SK-N-SH treated with all-trans-retinoic acid at 6 μM for 48 hours (cell line): ENCODE results near the gene SH3GLB1.

Source experiments
- ATAC-seq: fragments of 200-7000 bp; cut with Tn5 transposase; 3 replicates; pipeline ENCODE4 v1.9.1; 2020; ENCODE audit warnings: mild to moderate bottlenecking, moderate library complexity
- ARNTL ChIP-seq: fragments of 450-650 bp; formaldehyde crosslinking; IDR thresholded peaks from 2 replicates; pipeline ENCODE4 v1.5.0; 2020; ENCODE audit warnings: low read depth, mild to moderate bottlenecking, moderate library complexity, borderline replicate concordance
- BACH2 ChIP-seq: fragments of 250-450 bp; sonication (Bioruptor Pico); IDR thresholded peaks from 2 replicates; pipeline ENCODE4 v1.9.0; 2021; ENCODE audit warnings: mild to moderate bottlenecking, borderline replicate concordance
- CREB5 ChIP-seq: fragments of 250-450 bp; sonication (Bioruptor Pico); IDR thresholded peaks from 2 replicates; pipeline ENCODE4 v1.5.1; 2020; ENCODE audit warnings: low read depth, mild to moderate bottlenecking, moderate library complexity
- CSDC2 ChIP-seq: fragments of 250-450 bp; sonication (Bioruptor Pico); IDR thresholded peaks from 2 replicates; pipeline ENCODE4 v1.5.0; 2020; ENCODE audit warnings: mild to moderate bottlenecking, moderate library complexity
- CSRNP3 ChIP-seq: fragments of 250-450 bp; sonication (Bioruptor Pico); IDR thresholded peaks from 2 replicates; pipeline ENCODE4 v1.5.1; 2021; ENCODE audit warnings: mild to moderate bottlenecking, moderate library complexity
- ESRRG ChIP-seq: fragments of 250-450 bp; sonication (Bioruptor Pico); IDR thresholded peaks from 2 replicates; pipeline ENCODE4 v1.6.1; 2021; ENCODE audit warnings: mild to moderate bottlenecking
- GLIS3 ChIP-seq: fragments of 250-450 bp; sonication (Bioruptor Pico); IDR thresholded peaks from 2 replicates; pipeline ENCODE4 v1.5.0; 2020; ENCODE audit warnings: mild to moderate bottlenecking, moderate library complexity
- ISL1 ChIP-seq: fragments of 250-450 bp; sonication (Bioruptor Pico); IDR thresholded peaks from 2 replicates; pipeline ENCODE4 v2.1.2; 2022; ENCODE audit warnings: mild to moderate bottlenecking, moderate library complexity
- OSR1 ChIP-seq: fragments of 250-450 bp; sonication (Bioruptor Pico); IDR thresholded peaks from 2 replicates; pipeline ENCODE4 v1.8.0; 2022; ENCODE audit warnings: moderate library complexity, mild to moderate bottlenecking, inconsistent platforms
- PATZ1 ChIP-seq: fragments of 250-450 bp; sonication (Bioruptor Pico); IDR thresholded peaks from 2 replicates; pipeline ENCODE4 v1.8.0; 2020; ENCODE audit warnings: mild to moderate bottlenecking, moderate library complexity, borderline replicate concordance
- PPARA ChIP-seq: fragments of 250-450 bp; sonication (Bioruptor Pico); IDR thresholded peaks from 2 replicates; pipeline ENCODE4 v1.5.0; 2020; ENCODE audit warnings: mild to moderate bottlenecking, borderline replicate concordance
- RARB ChIP-seq: fragments of 250-450 bp; sonication (Bioruptor Pico); IDR thresholded peaks from 2 replicates; pipeline ENCODE4 v1.8.0; 2021; ENCODE audit warnings: mild to moderate bottlenecking, moderate library complexity
- SNAI2 ChIP-seq: fragments of 250-450 bp; sonication (Bioruptor Pico); IDR thresholded peaks from 2 replicates; pipeline ENCODE4 v1.5.0; 2020; ENCODE audit warnings: mild to moderate bottlenecking, moderate library complexity
- TCF4 ChIP-seq: fragments of 250-450 bp; sonication (Bioruptor Pico); IDR thresholded peaks from 2 replicates; pipeline ENCODE4 v1.8.0; 2021; ENCODE audit warnings: mild to moderate bottlenecking, moderate library complexity, borderline replicate concordance
- TOX ChIP-seq: fragments of 250-450 bp; sonication (Bioruptor Pico); IDR thresholded peaks from 2 replicates; pipeline ENCODE4 v1.8.0; 2021; ENCODE audit warnings: mild to moderate bottlenecking, moderate library complexity, borderline replicate concordance
- ZC3H10 ChIP-seq: fragments of 250-450 bp; sonication (Bioruptor Pico); IDR thresholded peaks from 2 replicates; pipeline ENCODE4 v1.5.1; 2021; ENCODE audit warnings: mild to moderate bottlenecking, moderate library complexity
- ZFP3 ChIP-seq: fragments of 250-450 bp; sonication (Bioruptor Pico); IDR thresholded peaks from 2 replicates; pipeline ENCODE4 v1.5.0; 2020; ENCODE audit warnings: mild to moderate bottlenecking, moderate library complexity
- ZFP30 ChIP-seq: fragments of 450-650 bp; formaldehyde crosslinking; IDR thresholded peaks from 2 replicates; pipeline ENCODE4 v1.5.0; 2022; ENCODE audit warnings: mild to moderate bottlenecking, moderate library complexity
- ZNF565 ChIP-seq: fragments of 450-650 bp; formaldehyde crosslinking; conservative IDR thresholded peaks from 2 replicates; pipeline ENCODE4 v1.5.0; 2020; ENCODE audit warnings: low read depth, mild to moderate bottlenecking, moderate library complexity
- ZNF70 ChIP-seq: fragments of 450-650 bp; formaldehyde crosslinking; IDR thresholded peaks from 2 replicates; pipeline ENCODE4 v1.5.0; 2020; ENCODE audit warnings: mild to moderate bottlenecking, moderate library complexity
- ZNF8 ChIP-seq: fragments of 450-650 bp; formaldehyde crosslinking; IDR thresholded peaks from 2 replicates; pipeline ENCODE4 v1.5.0; 2020; ENCODE audit warnings: mild to moderate bottlenecking, moderate library complexity
- TF ChIP-seq, protein P1 (sequence below): fragments of 250-450 bp; sonication (Bioruptor Pico); IDR thresholded peaks from 2 replicates; pipeline ENCODE4 v1.5.0; 2020; ENCODE audit warnings: mild to moderate bottlenecking, moderate library complexity

The SH3GLB1 gene

DNA sequence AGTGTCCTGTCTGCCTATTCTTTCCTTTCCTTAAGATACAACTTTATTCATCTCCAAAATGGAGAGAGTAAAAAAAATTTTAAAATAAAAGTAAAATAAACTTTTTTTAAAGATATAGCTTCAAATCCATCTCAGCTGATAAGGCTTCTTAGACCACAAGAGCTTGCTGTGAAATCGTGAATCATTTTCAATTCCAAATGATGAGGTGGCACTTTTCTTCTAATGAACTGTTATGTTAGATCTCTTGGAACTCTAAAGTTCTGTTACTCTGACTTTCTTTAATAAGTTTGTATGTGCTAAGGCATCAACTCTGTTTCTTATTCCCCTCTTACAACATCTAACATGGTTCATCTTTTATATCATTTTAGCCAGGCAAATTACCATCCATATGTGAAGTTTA lies 4.5 kb downstream of the SH3GLB1 start:
- TF ChIP-seq RARB (CRISPR knock-in tag) (no peak), CSDC2 (CRISPR knock-in tag) (no peak), ZNF8 (CRISPR knock-in tag) (no peak), CREB5 (CRISPR knock-in tag) (no peak), ZFP30 (no peak), ZNF70 (CRISPR knock-in tag) (no peak), ZC3H10 (CRISPR knock-in tag) (no peak), TCF4 (CRISPR knock-in tag) (no peak), PATZ1 (CRISPR knock-in tag) (no peak), CSRNP3 (CRISPR knock-in tag) (no peak), PPARA (CRISPR knock-in tag) (no peak), ISL1 (no peak), GLIS3 (CRISPR knock-in tag) (no peak), ARNTL (no peak), ESRRG (CRISPR knock-in tag) (no peak), TOX (CRISPR knock-in tag) (no peak)
- TF ChIP-seq, protein P1, sequence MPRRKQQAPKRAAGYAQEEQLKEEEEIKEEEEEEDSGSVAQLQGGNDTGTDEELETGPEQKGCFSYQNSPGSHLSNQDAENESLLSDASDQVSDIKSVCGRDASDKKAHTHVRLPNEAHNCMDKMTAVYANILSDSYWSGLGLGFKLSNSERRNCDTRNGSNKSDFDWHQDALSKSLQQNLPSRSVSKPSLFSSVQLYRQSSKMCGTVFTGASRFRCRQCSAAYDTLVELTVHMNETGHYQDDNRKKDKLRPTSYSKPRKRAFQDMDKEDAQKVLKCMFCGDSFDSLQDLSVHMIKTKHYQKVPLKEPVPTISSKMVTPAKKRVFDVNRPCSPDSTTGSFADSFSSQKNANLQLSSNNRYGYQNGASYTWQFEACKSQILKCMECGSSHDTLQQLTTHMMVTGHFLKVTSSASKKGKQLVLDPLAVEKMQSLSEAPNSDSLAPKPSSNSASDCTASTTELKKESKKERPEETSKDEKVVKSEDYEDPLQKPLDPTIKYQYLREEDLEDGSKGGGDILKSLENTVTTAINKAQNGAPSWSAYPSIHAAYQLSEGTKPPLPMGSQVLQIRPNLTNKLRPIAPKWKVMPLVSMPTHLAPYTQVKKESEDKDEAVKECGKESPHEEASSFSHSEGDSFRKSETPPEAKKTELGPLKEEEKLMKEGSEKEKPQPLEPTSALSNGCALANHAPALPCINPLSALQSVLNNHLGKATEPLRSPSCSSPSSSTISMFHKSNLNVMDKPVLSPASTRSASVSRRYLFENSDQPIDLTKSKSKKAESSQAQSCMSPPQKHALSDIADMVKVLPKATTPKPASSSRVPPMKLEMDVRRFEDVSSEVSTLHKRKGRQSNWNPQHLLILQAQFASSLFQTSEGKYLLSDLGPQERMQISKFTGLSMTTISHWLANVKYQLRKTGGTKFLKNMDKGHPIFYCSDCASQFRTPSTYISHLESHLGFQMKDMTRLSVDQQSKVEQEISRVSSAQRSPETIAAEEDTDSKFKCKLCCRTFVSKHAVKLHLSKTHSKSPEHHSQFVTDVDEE (CRISPR knock-in tag), result no peak
- ATAC-seq, result no peak

GRCh38 chr1:86712088-86712860 lies 7.9 kb downstream of the SH3GLB1 start:
- no peak for ATAC-seq
- TF ChIP-seq CREB5 (CRISPR knock-in tag) (no peak), TOX (CRISPR knock-in tag) (no peak), ZFP30 (no peak), ZFP3 (CRISPR knock-in tag) (no peak), ARNTL (no peak), ZNF565 (no peak), ESRRG (CRISPR knock-in tag) (no peak), ZC3H10 (CRISPR knock-in tag) (no peak), BACH2 (CRISPR knock-in tag) (no peak), CSRNP3 (CRISPR knock-in tag) (no peak), ISL1 (no peak), ZNF8 (CRISPR knock-in tag) (no peak), ZNF70 (CRISPR knock-in tag) (no peak), RARB (CRISPR knock-in tag) (no peak), SNAI2 (CRISPR knock-in tag) (no peak), OSR1 (CRISPR knock-in tag) (no peak), CSDC2 (CRISPR knock-in tag) (no peak)
- TF ChIP-seq, protein P1 (CRISPR knock-in tag), result no peak
